Measurements from ENCODE around the gene TFIP11.
"Not testable (repeated sequence)": the region's sequence is repeated elsewhere in the genome, so short reads cannot be mapped to it uniquely, and the experiment has no call there.

TFIP11 gene

GRCh38 chr22:26540119-26540518 lies 27.8 kb upstream of the TFIP11 start:
- no peak for DNase-seq

GRCh38 chr22:26536762-26537134 lies 24.5 kb upstream of the TFIP11 start:
- no peak for DNase-seq

- no peak for DNase-seq
Measured at GRCh38 chr22:26536056-26536761, 23.9 kb upstream of the TFIP11 start.

GRCh38 chr22:26535603-26535908 lies 23.3 kb upstream of the TFIP11 start:
- DNase-seq: no peak

- no peak for DNase-seq
Measured at GRCh38 chr22:26534874-26535602, 22.8 kb upstream of the TFIP11 start.

- no peak for DNase-seq
Measured at GRCh38 chr22:26534171-26534855, 22.0 kb upstream of the TFIP11 start.

- no peak for DNase-seq
Measured at GRCh38 chr22:26529345-26529744, 17.1 kb upstream of the TFIP11 start.

- DNase-seq: not testable (repeated sequence)
Measured at GRCh38 chr22:26528518-26528917, 16.2 kb upstream of the TFIP11 start.

GRCh38 chr22:26527574-26528465 lies 15.5 kb upstream of the TFIP11 start:
- DNase-seq: no peak

- DNase-seq: no peak
Measured at GRCh38 chr22:26527167-26527566, 14.9 kb upstream of the TFIP11 start.

GRCh38 chr22:26525946-26526564 lies 13.8 kb upstream of the TFIP11 start:
- no peak for DNase-seq

- no peak for DNase-seq
Measured at GRCh38 chr22:26524870-26525269, 12.6 kb upstream of the TFIP11 start.

GRCh38 chr22:26522592-26522991 lies 10.3 kb upstream of the TFIP11 start:
- DNase-seq: no peak

GRCh38 chr22:26522012-26522411 lies 9.7 kb upstream of the TFIP11 start:
- DNase-seq: no peak

GRCh38 chr22:26517429-26517828 lies 5.2 kb upstream of the TFIP11 start:
- DNase-seq: no peak

- DNase-seq: no peak
Measured at GRCh38 chr22:26516503-26516902, 4.2 kb upstream of the TFIP11 start.

GRCh38 chr22:26515931-26516330 lies 3.7 kb upstream of the TFIP11 start:
- no peak for DNase-seq

- DNase-seq: no peak
Measured at GRCh38 chr22:26514419-26515161, 2.3 kb upstream of the TFIP11 start.

GRCh38 chr22:26513838-26514237 lies 1.6 kb upstream of the TFIP11 start:
- DNase-seq: no peak

GRCh38 chr22:26508148-26508547 lies 4.1 kb downstream of the TFIP11 start:
- no peak for DNase-seq

- DNase-seq: no peak
Measured at GRCh38 chr22:26503758-26504157, 8.5 kb downstream of the TFIP11 start.
